Inflammatory macrophage (primary cell): ENCODE data around the gene MYEOV.
A peak's percentile ranks its signal among the peaks of the same experiment; 100 is the strongest.

Source experiments
- DNase-seq, 2 donors: peaks; one replicate each; pipeline ENCODE4 v3.0.0-alpha.2; 2020 to 2022

The MYEOV gene

GRCh38 chr11:69287968-69288882 is 5.7 kb upstream of the MYEOV start:
- DNase-seq = no peak

- no peak for DNase-seq
Observed at GRCh38 chr11:69288883-69289242, 5.1 kb upstream of the MYEOV start.

- DNase-seq = no peak
Observed at GRCh38 chr11:69290806-69291205, 3.1 kb upstream of the MYEOV start.

- DNase-seq = no peak
Observed at GRCh38 chr11:69291459-69292110, 2.4 kb upstream of the MYEOV start.

- peak in 1 of 2 donors; percentile 30 for DNase-seq
Observed at GRCh38 chr11:69292221-69292648, 1.7 kb upstream of the MYEOV start.

- no peak for DNase-seq
Observed at GRCh38 chr11:69293087-69293486, 868 bp upstream of the MYEOV start.

- DNase-seq = no peak
Observed at GRCh38 chr11:69294571-69295078, 670 bp downstream of the MYEOV start.

- no peak for DNase-seq
Observed at GRCh38 chr11:69295079-69295994, 1.4 kb downstream of the MYEOV start.

- peak; percentile 82 to 87 for DNase-seq
Observed at GRCh38 chr11:69295995-69296889, 2.3 kb downstream of the MYEOV start.

GRCh38 chr11:69296890-69297786 is 3.2 kb downstream of the MYEOV start:
- DNase-seq = peak; percentile 97 to 99

GRCh38 chr11:69297787-69298266 is 3.9 kb downstream of the MYEOV start:
- peak in 1 of 2 donors; percentile 90 for DNase-seq

GRCh38 chr11:69298267-69299022 is 4.5 kb downstream of the MYEOV start:
- DNase-seq = peak; percentile 96 to 97

- DNase-seq = no peak
Observed at GRCh38 chr11:69299023-69299461, 5.1 kb downstream of the MYEOV start.

GRCh38 chr11:69299572-69299971 is 5.6 kb downstream of the MYEOV start:
- no peak for DNase-seq

- DNase-seq = peak; percentile 64 to 84
Observed at GRCh38 chr11:69300120-69301060, 6.4 kb downstream of the MYEOV start.

- DNase-seq = no peak
Observed at GRCh38 chr11:69301081-69301454, 7.1 kb downstream of the MYEOV start.

- peak; percentile 27 to 48 for DNase-seq
Observed at GRCh38 chr11:69301455-69302401, 7.8 kb downstream of the MYEOV start.
